GM12873 (cell line): ENCODE measurements around the gene OR10A6.

ENCODE experiments used
- CTCF ChIP-seq: IDR thresholded peaks from 2 replicates; pipeline ENCODE4 v1.5.1; 2012; ENCODE audit warnings: low read depth, mild to moderate bottlenecking, moderate library complexity, low read length, control low read depth; ENCODE audit not compliant: insufficient read depth; ENCODE audit errors: missing control alignments

The OR10A6 gene

GRCh38 chr11:7967826-7968225 lies 36.8 kb upstream of the OR10A6 start:
- no peak for TF ChIP-seq CTCF

GRCh38 chr11:7967097-7967496 lies 36.0 kb upstream of the OR10A6 start:
- no peak for TF ChIP-seq CTCF

- TF ChIP-seq CTCF, result no peak
Measured at GRCh38 chr11:7965386-7965785, 34.3 kb upstream of the OR10A6 start, which contains the start of gene NLRP10. Gene NLRP10 (minus strand): TSS chr11:7965447. CDS start chr11:7963495, 1,952 bp downstream.

- no peak for TF ChIP-seq CTCF
Measured at GRCh38 chr11:7964873-7965272, 33.8 kb upstream of the OR10A6 start.

GRCh38 chr11:7964261-7964660 lies 33.2 kb upstream of the OR10A6 start:
- TF ChIP-seq CTCF, result no peak

GRCh38 chr11:7955191-7955590 lies 24.1 kb upstream of the OR10A6 start:
- no peak for TF ChIP-seq CTCF

- no peak for TF ChIP-seq CTCF
Measured at GRCh38 chr11:7949934-7950333, 18.9 kb upstream of the OR10A6 start.

GRCh38 chr11:7944123-7944522 lies 13.1 kb upstream of the OR10A6 start:
- no peak for TF ChIP-seq CTCF
